ENCODE data around the gene GTF2F2.
"Not testable (repeated sequence)": the region's sequence is repeated elsewhere in the genome, so short reads cannot be mapped to it uniquely, and the experiment has no call there.

Gene GTF2F2

GRCh38 chr13:45180713-45181601 lies 60.6 kb downstream of the GTF2F2 start:
- no peak for DNase-seq

GRCh38 chr13:45184693-45185092 lies 64.4 kb downstream of the GTF2F2 start:
- DNase-seq, result no peak

- no peak for DNase-seq
These were observed 65.0 kb downstream of the GTF2F2 start for GRCh38 chr13:45185286-45185685.

- not testable (repeated sequence) for DNase-seq
These were observed 68.8 kb downstream of the GTF2F2 start for GRCh38 chr13:45189077-45189476.

- not testable (repeated sequence) for DNase-seq
These were observed 69.2 kb downstream of the GTF2F2 start for GRCh38 chr13:45189511-45189910.

GRCh38 chr13:45191874-45192273 lies 71.6 kb downstream of the GTF2F2 start:
- DNase-seq, result no peak

GRCh38 chr13:45194081-45194939 lies 74.0 kb downstream of the GTF2F2 start:
- no peak for DNase-seq

- no peak for DNase-seq
These were observed 75.1 kb downstream of the GTF2F2 start for GRCh38 chr13:45195421-45195820.

- DNase-seq, result no peak
These were observed 75.8 kb downstream of the GTF2F2 start for GRCh38 chr13:45196096-45196495.

- no peak for DNase-seq
These were observed 76.3 kb downstream of the GTF2F2 start for GRCh38 chr13:45196622-45197021.

- no peak for DNase-seq
These were observed 77.7 kb downstream of the GTF2F2 start for GRCh38 chr13:45198041-45198440.

- no peak for DNase-seq
These were observed 78.6 kb downstream of the GTF2F2 start for GRCh38 chr13:45198924-45199323.

- no peak for DNase-seq
These were observed 79.4 kb downstream of the GTF2F2 start for GRCh38 chr13:45199711-45200110.

GRCh38 chr13:45200701-45201232 lies 80.5 kb downstream of the GTF2F2 start, which contains the start of gene KCTD4:
Gene KCTD4 (minus strand): TSS chr13:45201045. CDS start chr13:45194567, 6,478 bp downstream.
- no peak for DNase-seq

- no peak for DNase-seq
These were observed 84.8 kb downstream of the GTF2F2 start for GRCh38 chr13:45205124-45205523.

- DNase-seq, result no peak
These were observed 86.0 kb downstream of the GTF2F2 start for GRCh38 chr13:45206340-45206739.

- DNase-seq, result no peak
These were observed 87.0 kb downstream of the GTF2F2 start for GRCh38 chr13:45207319-45207718.

GRCh38 chr13:45208132-45208531 lies 87.8 kb downstream of the GTF2F2 start:
- DNase-seq, result no peak

- no peak for DNase-seq
These were observed 88.9 kb downstream of the GTF2F2 start for GRCh38 chr13:45209229-45209628.

- DNase-seq, result no peak
These were observed 95.2 kb downstream of the GTF2F2 start for GRCh38 chr13:45215392-45216077.

- DNase-seq, result no peak
These were observed 95.9 kb downstream of the GTF2F2 start for GRCh38 chr13:45216193-45216592.

GRCh38 chr13:45218689-45219088 lies 98.4 kb downstream of the GTF2F2 start:
- no peak for DNase-seq
